SK-N-SH (cell line): Measurements from ENCODE around the gene PYCARD. TPM values are rescaled to one million over a fixed set of nuclear protein-coding genes. Genes with fewer than 3 reads are reported as not detected.
A peak's percentile ranks its signal among the peaks of the same experiment; 100 is the strongest.

Source experiments
- CTCF ChIA-PET: fragments of 300-600, 350-600 bp; formaldehyde crosslinking; extraction: SDS; loops from one replicate; lab custom pipeline; 2021; lab: Yijun Ruan, JAX
- POLR2A ChIA-PET: fragments of 350-600 bp; sonication (Branson Sonifier 250); formaldehyde crosslinking; extraction: SDS; loops from one replicate; lab custom pipeline; 2020; ENCODE audit warnings: antibody characterized with exemption, inconsistent platforms; lab: Yijun Ruan, JAX
- DNase-seq: peaks from one replicate; pipeline ENCODE4 v3.0.0; 2012
- H2AFZ ChIP-seq: fragments of 200-600 bp; sonication (generic); 2 replicates; pipeline ENCODE4 v1.8.1; 2016; ENCODE audit warnings: antibody characterized with exemption, mild to moderate bottlenecking, low read depth
- H3F3A ChIP-seq: fragments of 200-600 bp; sonication (generic); replicated peaks from 2 replicates; pipeline ENCODE3; 2016; ENCODE audit warnings: antibody characterized with exemption, mild to moderate bottlenecking; ENCODE audit not compliant: insufficient read depth
- H3K27ac ChIP-seq, 2 experiments: fragments of 200-500 bp in 1 of 2; fragments of 200-600 bp in 1 of 2; sonication (Bioruptor generic) in 1 of 2; sonication (generic), shearing (Covaris generic) in 1 of 2; 2 replicates each; pipeline versions ENCODE4 v1.5.1 to v1.6.1; 2014 to 2016; ENCODE audit warnings: low read depth in 2 of 2, inconsistent platforms in 1 of 2, low read length in 1 of 2, mild to moderate bottlenecking in 1 of 2, mixed read lengths in 1 of 2
- H3K27me3 ChIP-seq: fragments of 200-600 bp; sonication (generic), shearing (Covaris generic); 2 replicates; pipeline ENCODE4 v1.6.1; 2016; ENCODE audit warnings: mixed run types; ENCODE audit not compliant: insufficient read depth
- H3K36me3 ChIP-seq, 2 experiments: fragments of 200-500 bp in 1 of 2; fragments of 200-600 bp in 1 of 2; sonication (Bioruptor generic) in 1 of 2; sonication (generic) in 1 of 2; replicated peaks in 1 of 2; 2 replicates each; pipeline versions ENCODE3 to v1.5.1; 2014 to 2016; ENCODE audit warnings: low read length in 1 of 2, mild to moderate bottlenecking in 1 of 2; ENCODE audit not compliant: insufficient read depth in 2 of 2, control insufficient read depth in 1 of 2
- H3K4me1 ChIP-seq, 2 experiments: fragments of 200-500 bp in 1 of 2; fragments of 200-600 bp in 1 of 2; sonication (Bioruptor generic) in 1 of 2; sonication (generic), shearing (Covaris generic) in 1 of 2; 2 replicates each; pipeline versions ENCODE4 v1.5.1 to v1.6.1; 2014 to 2016; ENCODE audit warnings: low read depth in 1 of 2, low read length in 1 of 2, mixed run types in 1 of 2; ENCODE audit not compliant: insufficient read depth in 2 of 2, control insufficient read depth in 1 of 2
- H3K4me2 ChIP-seq: fragments of 200-600 bp; sonication (generic), shearing (Covaris generic); 2 replicates; pipeline ENCODE4 v1.6.1; 2017; ENCODE audit warnings: mixed run types
- H3K4me3 ChIP-seq, 2 experiments: fragments of 200-500 bp in 1 of 2; fragments of 200-600 bp in 1 of 2; sonication (Bioruptor generic) in 1 of 2; sonication (generic), shearing (Covaris generic) in 1 of 2; 2 replicates each; pipeline versions ENCODE4 v1.5.1 to v1.8.1; 2014 to 2016; ENCODE audit warnings: low read depth in 2 of 2, inconsistent platforms in 1 of 2, low read length in 1 of 2, mild to moderate bottlenecking in 1 of 2, mixed read lengths in 1 of 2, moderate library complexity in 1 of 2
- H3K79me2 ChIP-seq: fragments of 200-600 bp; sonication (generic); 2 replicates; pipeline ENCODE4 v1.8.1; 2017; ENCODE audit warnings: mild to moderate bottlenecking; ENCODE audit not compliant: insufficient read depth
- H3K9ac ChIP-seq: fragments of 200-600 bp; sonication (generic); 2 replicates; pipeline ENCODE4 v1.6.1; 2017; ENCODE audit warnings: mixed run types
- H3K9me2 ChIP-seq: fragments of 200-600 bp; sonication (generic); 2 replicates; pipeline ENCODE4 v1.6.1; 2017; ENCODE audit warnings: mixed run types
- H3K9me3 ChIP-seq: fragments of 200-600 bp; sonication (generic); 2 replicates; pipeline ENCODE4 v1.6.1; 2017; ENCODE audit warnings: mixed run types, mild to moderate bottlenecking, moderate library complexity
- H4K20me1 ChIP-seq: fragments of 200-600 bp; sonication (generic); 2 replicates; pipeline ENCODE4 v1.6.1; 2017; ENCODE audit warnings: mild to moderate bottlenecking, mixed run types; ENCODE audit not compliant: insufficient read depth
- CHD2 ChIP-seq: fragments of 150-350 bp; IDR thresholded peaks from 2 replicates; pipeline ENCODE4 v1.6.1; 2018; ENCODE audit warnings: low read length; ENCODE audit not compliant: partially characterized antibody
- ELF1 ChIP-seq: IDR thresholded peaks from 2 replicates; pipeline ENCODE4 v1.4.0; 2012
- GABPA ChIP-seq: IDR thresholded peaks from 2 replicates; pipeline ENCODE4 v1.4.0; 2012; ENCODE audit warnings: low read depth, mild to moderate bottlenecking
- GATA2 ChIP-seq: sonication (generic); formaldehyde crosslinking; IDR thresholded peaks from 2 replicates; pipeline ENCODE4 v1.5.0; 2020; ENCODE audit warnings: mild to moderate bottlenecking, missing genetic modification reagents
- TAF1 ChIP-seq: IDR thresholded peaks from 2 replicates; pipeline ENCODE4 v1.6.1; 2012; ENCODE audit warnings: low read depth, mild to moderate bottlenecking, low read length, moderate library complexity, borderline replicate concordance
- TEAD4 ChIP-seq: IDR thresholded peaks from 2 replicates; pipeline ENCODE4 v1.4.0; 2012; ENCODE audit warnings: mild to moderate bottlenecking, borderline replicate concordance; ENCODE audit not compliant: insufficient read depth
- WGBS: methylation state at CpG from one replicate; pipeline ENCODE4 v1.1.6; 2017; ENCODE audit warnings: low lambda C conversion rate; 5-methylcytosine and 5-hydroxymethylcytosine counted together
- polyA plus RNA-seq, 3 experiments: library from polyadenylated mRNA; depleted of rRNA; stranded (reverse); fragments of >200 nt; gene quantifications; 2 replicates each; pipeline ENCODE4 v1.2.3, GENCODE V29; 2012
- TF ChIP-seq, protein P1 (sequence below): IDR thresholded peaks from 2 replicates; pipeline ENCODE4 v1.4.0; 2012; ENCODE audit warnings: low read depth, borderline replicate concordance
- TF ChIP-seq, protein P2 (sequence below): fragments of 150-350 bp; IDR thresholded peaks from 2 replicates; pipeline ENCODE4 v1.6.1; 2017; ENCODE audit warnings: antibody characterized with exemption, low read length, low read depth, borderline replicate concordance
- TF ChIP-seq, protein P3 (sequence below): IDR thresholded peaks from 2 replicates; pipeline ENCODE4; 2012

PYCARD gene
- polyA plus RNA-seq (2012; rRNA removed) = 0.28 and 0.42 TPM in 2 replicates
- polyA plus RNA-seq (2012; cell fraction: cytosol; rRNA removed) = 0.35 and 0.50 TPM in 2 replicates
- 0.10 and 0.75 TPM in 2 replicates for polyA plus RNA-seq (2012; cell fraction: nucleus; rRNA removed)

DNA sequence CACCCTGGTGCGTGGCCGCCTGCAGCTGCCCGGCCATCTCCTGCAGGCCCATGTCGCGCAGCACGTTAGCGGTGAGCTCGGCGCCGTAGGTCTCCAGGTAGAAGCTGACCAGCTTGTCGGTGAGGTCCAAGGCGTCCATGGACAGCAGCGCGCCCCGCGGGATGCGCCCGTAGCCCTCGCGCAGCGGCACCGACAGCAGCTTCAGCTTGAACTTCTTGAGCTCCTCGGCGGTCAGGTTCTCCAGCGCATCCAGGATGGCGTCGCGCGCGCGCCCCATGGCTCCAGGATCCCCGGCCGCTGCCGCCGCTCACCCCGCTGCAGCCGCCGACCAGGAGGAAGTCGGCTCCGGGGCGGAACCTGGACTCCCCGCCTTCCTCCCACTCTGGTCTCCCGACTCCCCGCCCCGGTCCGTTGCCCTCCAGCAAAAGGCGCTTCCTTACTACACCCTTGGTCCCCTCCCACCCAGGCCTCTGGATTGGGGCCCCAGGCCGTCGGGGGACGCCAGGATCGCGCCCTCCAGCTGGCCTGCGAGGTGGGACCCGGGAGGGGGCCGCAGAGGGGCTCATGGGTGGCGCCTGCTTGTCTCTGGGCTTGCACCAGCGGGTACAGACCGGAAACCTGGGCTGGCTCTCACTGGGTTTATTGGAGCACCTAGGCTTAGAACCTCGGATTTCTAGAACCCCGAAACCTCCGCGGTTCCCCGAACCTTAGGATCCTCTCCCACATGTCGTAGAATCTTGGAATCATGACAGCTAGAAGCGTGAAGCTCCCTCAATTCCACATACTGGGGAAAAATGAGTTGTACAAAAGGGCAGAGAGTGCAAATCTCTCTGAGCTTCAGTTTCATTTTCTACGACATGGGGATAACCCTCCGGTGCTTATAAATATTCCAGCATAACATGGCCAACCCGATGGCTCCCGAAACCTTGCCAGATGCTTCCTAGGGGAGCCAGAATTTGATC lies at the start of gene PYCARD:
Gene PYCARD, minus strand, starts transcription at position 347 of the 962 bp plus-strand sequence. Its CDS starts 70 bp downstream, at position 277.
- no peaks in the 10 kb centered on the region for H3K79me2 ChIP-seq
- H3K9ac ChIP-seq = no peak within 1 kb of the TSS
- no peak within 1 kb of the TSS for H3K27ac ChIP-seq
- H3F3A ChIP-seq = peaks cover 28% of the 10 kb centered on the region
- H3K27me3 ChIP-seq = peaks cover 13% of the 10 kb centered on the region
- TF ChIP-seq, protein P1, sequence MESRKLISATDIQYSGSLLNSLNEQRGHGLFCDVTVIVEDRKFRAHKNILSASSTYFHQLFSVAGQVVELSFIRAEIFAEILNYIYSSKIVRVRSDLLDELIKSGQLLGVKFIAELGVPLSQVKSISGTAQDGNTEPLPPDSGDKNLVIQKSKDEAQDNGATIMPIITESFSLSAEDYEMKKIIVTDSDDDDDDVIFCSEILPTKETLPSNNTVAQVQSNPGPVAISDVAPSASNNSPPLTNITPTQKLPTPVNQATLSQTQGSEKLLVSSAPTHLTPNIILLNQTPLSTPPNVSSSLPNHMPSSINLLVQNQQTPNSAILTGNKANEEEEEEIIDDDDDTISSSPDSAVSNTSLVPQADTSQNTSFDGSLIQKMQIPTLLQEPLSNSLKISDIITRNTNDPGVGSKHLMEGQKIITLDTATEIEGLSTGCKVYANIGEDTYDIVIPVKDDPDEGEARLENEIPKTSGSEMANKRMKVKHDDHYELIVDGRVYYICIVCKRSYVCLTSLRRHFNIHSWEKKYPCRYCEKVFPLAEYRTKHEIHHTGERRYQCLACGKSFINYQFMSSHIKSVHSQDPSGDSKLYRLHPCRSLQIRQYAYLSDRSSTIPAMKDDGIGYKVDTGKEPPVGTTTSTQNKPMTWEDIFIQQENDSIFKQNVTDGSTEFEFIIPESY = no peak
- TF ChIP-seq TEAD4 (no peak), TAF1 (no peak), GABPA (no peak)
- H3K9me2 ChIP-seq = no peaks in the 10 kb centered on the region
- peaks cover 28% of the 10 kb centered on the region for H4K20me1 ChIP-seq
- ChIA-PET POLR2A (interaction anchor here (0.5 kb wide), 1 partner anchor 19 kb away, joined by 3 read pairs; no protein-coding TSS in a partner anchor), CTCF (interaction anchor here (0.6 to 2.8 kb wide), 3 partner anchors 11 to 218 kb away, joined by 3 to 8 read pairs (median 4); partner anchors contain the start of genes HSD3B7 and TRIM72)
- no peaks in the 10 kb centered on the region for H3K9me3 ChIP-seq
- 0 out of 2 replicates have a peak within 1 kb of the TSS, but pooled peaks have one; percentile 7 for H3K4me2 ChIP-seq
- peaks cover 0 to 5% of the 10 kb centered on the region in 2 experiments for H3K36me3 ChIP-seq
- no peak within 1 kb of the TSS for H2AFZ ChIP-seq
- WGBS = 73% methylated on average over 26 of the region's 69 CpGs
- no peak within 1 kb of the TSS for H3K4me3 ChIP-seq
- peak; percentile 60 for DNase-seq
- no peaks in the 10 kb centered on the region for H3K4me1 ChIP-seq

DNA sequence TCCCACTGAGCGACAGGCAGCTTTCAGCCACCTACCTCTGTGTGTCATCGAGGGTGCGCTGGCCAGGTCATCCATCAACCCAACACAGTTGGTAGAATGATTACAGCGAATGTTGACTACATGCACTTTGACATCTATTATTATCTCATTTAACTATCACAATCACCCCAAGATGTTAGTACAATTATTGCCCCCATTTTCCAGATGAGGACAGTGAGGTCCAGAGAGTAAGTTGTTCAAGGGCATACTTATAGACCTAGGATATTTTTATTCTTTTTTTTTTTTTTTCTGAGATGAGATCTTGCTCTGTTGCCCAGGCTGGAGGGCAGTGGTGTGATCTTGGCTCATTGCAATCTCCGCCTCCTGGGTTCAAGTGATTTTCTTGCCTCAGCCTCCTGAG lies 48.9 kb upstream of the PYCARD start:
- no peaks in the 10 kb centered on the region for H3F3A ChIP-seq
- no peaks in the 10 kb centered on the region for H3K4me1 ChIP-seq
- H3K9me2 ChIP-seq = no peaks in the 10 kb centered on the region
- DNase-seq = no peak
- H4K20me1 ChIP-seq = no peaks in the 10 kb centered on the region
- H3K27me3 ChIP-seq = peaks cover 69% of the 10 kb centered on the region; the same call in 1 of the 2 replicates
- H2AFZ ChIP-seq = no peak overlapping the region
- WGBS = 60% methylated on average over 5 of the region's 5 CpGs
- H3K9ac ChIP-seq = no peak overlapping the region
- no peak overlapping the region for H3K4me2 ChIP-seq
- no peaks in the 10 kb centered on the region for H3K79me2 ChIP-seq
- no peaks in the 10 kb centered on the region for H3K36me3 ChIP-seq
- POLR2A ChIA-PET = no interaction called here
- H3K27ac ChIP-seq = no peak overlapping the region
- no peak for TF ChIP-seq CHD2
- TF ChIP-seq ELF1 = no peak
- TF ChIP-seq, protein P1 = no peak
- TF ChIP-seq, protein P2, sequence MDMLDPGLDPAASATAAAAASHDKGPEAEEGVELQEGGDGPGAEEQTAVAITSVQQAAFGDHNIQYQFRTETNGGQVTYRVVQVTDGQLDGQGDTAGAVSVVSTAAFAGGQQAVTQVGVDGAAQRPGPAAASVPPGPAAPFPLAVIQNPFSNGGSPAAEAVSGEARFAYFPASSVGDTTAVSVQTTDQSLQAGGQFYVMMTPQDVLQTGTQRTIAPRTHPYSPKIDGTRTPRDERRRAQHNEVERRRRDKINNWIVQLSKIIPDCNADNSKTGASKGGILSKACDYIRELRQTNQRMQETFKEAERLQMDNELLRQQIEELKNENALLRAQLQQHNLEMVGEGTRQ = no peak
- TF ChIP-seq, protein P3, sequence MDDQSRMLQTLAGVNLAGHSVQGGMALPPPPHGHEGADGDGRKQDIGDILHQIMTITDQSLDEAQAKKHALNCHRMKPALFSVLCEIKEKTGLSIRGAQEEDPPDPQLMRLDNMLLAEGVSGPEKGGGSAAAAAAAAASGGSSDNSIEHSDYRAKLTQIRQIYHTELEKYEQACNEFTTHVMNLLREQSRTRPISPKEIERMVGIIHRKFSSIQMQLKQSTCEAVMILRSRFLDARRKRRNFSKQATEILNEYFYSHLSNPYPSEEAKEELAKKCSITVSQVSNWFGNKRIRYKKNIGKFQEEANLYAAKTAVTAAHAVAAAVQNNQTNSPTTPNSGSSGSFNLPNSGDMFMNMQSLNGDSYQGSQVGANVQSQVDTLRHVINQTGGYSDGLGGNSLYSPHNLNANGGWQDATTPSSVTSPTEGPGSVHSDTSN = no peak
- no peak for TF ChIP-seq GATA2
- TF ChIP-seq, all 33 proteins: peak for 0
- CTCF ChIA-PET = no interaction called here
- H3K9me3 ChIP-seq = no peaks in the 10 kb centered on the region
- H3K4me3 ChIP-seq = no peak overlapping the region
